Measurements from ENCODE around the gene UVRAG.

DNA sequence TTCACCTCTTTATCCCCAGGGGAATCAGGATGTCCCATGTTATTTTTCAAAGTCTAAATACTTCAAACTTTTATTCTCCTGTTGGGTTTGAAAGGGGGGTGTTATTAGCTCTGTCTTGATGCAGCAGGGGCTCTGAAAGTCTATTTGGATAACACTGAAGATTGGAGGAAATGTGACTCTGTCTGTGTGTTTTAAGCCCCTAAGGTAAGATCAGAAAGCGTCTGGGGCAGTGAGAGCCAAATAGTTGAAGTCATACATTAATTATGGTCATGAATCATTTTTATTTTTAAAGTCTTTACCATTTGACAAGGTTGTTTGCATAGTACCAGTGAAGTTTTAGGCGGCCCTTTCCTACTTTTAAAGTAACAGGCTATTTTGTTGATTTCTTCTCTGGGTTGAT is 139.0 kb downstream of the UVRAG start:
- TF ChIP-seq CTCF (IDR thresholded peaks at IDR 0.05) (no peak), EZH2phosphoT487 (IDR thresholded peaks at IDR 0.05) (no peak), EZH2 (IDR thresholded peaks at IDR 0.05) (no peak)

All from neural progenitor cell (in vitro differentiated cells).